ENCODE measurements around the gene EPG5.

The EPG5 gene

GRCh38 chr18:45958027-45958426 is 9.1 kb downstream of the EPG5 start:
- DNase-seq: no peak

GRCh38 chr18:45957100-45957499 is 10.0 kb downstream of the EPG5 start:
- no peak overlapping the region for H3K27ac ChIP-seq (ENCODE audit: insufficient read depth, low read length, poor library complexity, severe bottlenecking)
- no peaks in the 10 kb centered on the region for H3K27me3 ChIP-seq (replicated peaks; ENCODE audit: control insufficient read depth, insufficient read depth, low read length, poor library complexity, severe bottlenecking)
- no peak for DNase-seq
- peaks cover 18% of the 10 kb centered on the region for H3K4me1 ChIP-seq (ENCODE audit: control insufficient read depth, insufficient read depth, low read length, poor library complexity, severe bottlenecking)
- H3K9me3 ChIP-seq (ENCODE audit: control insufficient read depth, low read length): no peaks in the 10 kb centered on the region
- no peak overlapping the region for H3K4me3 ChIP-seq (ENCODE audit: insufficient read depth, low read depth, low read length, poor library complexity, severe bottlenecking)
- H3K36me3 ChIP-seq (ENCODE audit: control insufficient read depth, insufficient read depth, low read length): peaks cover 30% of the 10 kb centered on the region

More at GRCh38 chr18:45958027-45958426, 9.1 kb downstream of the EPG5 start:
- Histone ChIP-seq H3K27ac (ENCODE audit: insufficient read depth, low read length, poor library complexity, severe bottlenecking) (no peak overlapping the region), H3K4me3 (ENCODE audit: insufficient read depth, low read depth, low read length, poor library complexity, severe bottlenecking) (no peak overlapping the region), H3K9me3 (ENCODE audit: control insufficient read depth, low read length) (no peaks in the 10 kb centered on the region), H3K27me3 (replicated peaks; ENCODE audit: control insufficient read depth, insufficient read depth, low read length, poor library complexity, severe bottlenecking) (no peaks in the 10 kb centered on the region), H3K4me1 (ENCODE audit: control insufficient read depth, insufficient read depth, low read length, poor library complexity, severe bottlenecking) (peaks cover 25% of the 10 kb centered on the region), H3K36me3 (ENCODE audit: control insufficient read depth, insufficient read depth, low read length) (peaks cover 25% of the 10 kb centered on the region)

- Histone ChIP-seq H3K27ac (ENCODE audit: insufficient read depth, low read length, poor library complexity, severe bottlenecking) (no peak overlapping the region), H3K36me3 (ENCODE audit: control insufficient read depth, insufficient read depth, low read length) (peaks cover 57% of the 10 kb centered on the region), H3K4me1 (ENCODE audit: control insufficient read depth, insufficient read depth, low read length, poor library complexity, severe bottlenecking) (no peaks in the 10 kb centered on the region), H3K4me3 (ENCODE audit: insufficient read depth, low read depth, low read length, poor library complexity, severe bottlenecking) (no peak overlapping the region), H3K9me3 (ENCODE audit: control insufficient read depth, low read length) (no peaks in the 10 kb centered on the region), H3K27me3 (replicated peaks; ENCODE audit: control insufficient read depth, insufficient read depth, low read length, poor library complexity, severe bottlenecking) (no peaks in the 10 kb centered on the region)
- DNase-seq: no peak
Observed at GRCh38 chr18:45954070-45954934, 12.8 kb downstream of the EPG5 start.

- DNase-seq: no peak
- H3K27ac ChIP-seq (ENCODE audit: insufficient read depth, low read length, poor library complexity, severe bottlenecking): no peak overlapping the region
- peaks cover 81% of the 10 kb centered on the region for H3K36me3 ChIP-seq (ENCODE audit: control insufficient read depth, insufficient read depth, low read length)
- H3K4me1 ChIP-seq (ENCODE audit: control insufficient read depth, insufficient read depth, low read length, poor library complexity, severe bottlenecking): no peaks in the 10 kb centered on the region
- no peak overlapping the region for H3K4me3 ChIP-seq (ENCODE audit: insufficient read depth, low read depth, low read length, poor library complexity, severe bottlenecking)
- no peaks in the 10 kb centered on the region for H3K9me3 ChIP-seq (ENCODE audit: control insufficient read depth, low read length)
- H3K27me3 ChIP-seq (replicated peaks; ENCODE audit: control insufficient read depth, insufficient read depth, low read length, poor library complexity, severe bottlenecking): no peaks in the 10 kb centered on the region
Observed at GRCh38 chr18:45951016-45951714, 16.0 kb downstream of the EPG5 start.

- Histone ChIP-seq H3K27ac (ENCODE audit: insufficient read depth, low read length, poor library complexity, severe bottlenecking) (no peak overlapping the region), H3K4me3 (ENCODE audit: insufficient read depth, low read depth, low read length, poor library complexity, severe bottlenecking) (no peak overlapping the region), H3K36me3 (ENCODE audit: control insufficient read depth, insufficient read depth, low read length) (peaks cover 84% of the 10 kb centered on the region), H3K9me3 (ENCODE audit: control insufficient read depth, low read length) (no peaks in the 10 kb centered on the region), H3K27me3 (replicated peaks; ENCODE audit: control insufficient read depth, insufficient read depth, low read length, poor library complexity, severe bottlenecking) (no peaks in the 10 kb centered on the region), H3K4me1 (ENCODE audit: control insufficient read depth, insufficient read depth, low read length, poor library complexity, severe bottlenecking) (no peaks in the 10 kb centered on the region)
- DNase-seq: no peak
Observed at GRCh38 chr18:45945669-45946068, 21.5 kb downstream of the EPG5 start.

GRCh38 chr18:45940724-45941123 is 26.4 kb downstream of the EPG5 start:
- Histone ChIP-seq H3K4me3 (ENCODE audit: insufficient read depth, low read depth, low read length, poor library complexity, severe bottlenecking) (no peak overlapping the region), H3K27ac (ENCODE audit: insufficient read depth, low read length, poor library complexity, severe bottlenecking) (no peak overlapping the region), H3K4me1 (ENCODE audit: control insufficient read depth, insufficient read depth, low read length, poor library complexity, severe bottlenecking) (peaks cover 2% of the 10 kb centered on the region), H3K27me3 (replicated peaks; ENCODE audit: control insufficient read depth, insufficient read depth, low read length, poor library complexity, severe bottlenecking) (no peaks in the 10 kb centered on the region), H3K9me3 (ENCODE audit: control insufficient read depth, low read length) (no peaks in the 10 kb centered on the region), H3K36me3 (ENCODE audit: control insufficient read depth, insufficient read depth, low read length) (peaks cover 72% of the 10 kb centered on the region)
- no peak for DNase-seq

- no peak for DNase-seq
- H3K36me3 ChIP-seq (ENCODE audit: control insufficient read depth, insufficient read depth, low read length): peaks cover 66% of the 10 kb centered on the region
- no peaks in the 10 kb centered on the region for H3K9me3 ChIP-seq (ENCODE audit: control insufficient read depth, low read length)
- H3K27me3 ChIP-seq (replicated peaks; ENCODE audit: control insufficient read depth, insufficient read depth, low read length, poor library complexity, severe bottlenecking): no peaks in the 10 kb centered on the region
- no peak overlapping the region for H3K4me3 ChIP-seq (ENCODE audit: insufficient read depth, low read depth, low read length, poor library complexity, severe bottlenecking)
- H3K27ac ChIP-seq (ENCODE audit: insufficient read depth, low read length, poor library complexity, severe bottlenecking): no peak overlapping the region
- peaks cover 2% of the 10 kb centered on the region for H3K4me1 ChIP-seq (ENCODE audit: control insufficient read depth, insufficient read depth, low read length, poor library complexity, severe bottlenecking)
Observed at GRCh38 chr18:45939236-45939635, 27.9 kb downstream of the EPG5 start.

- Histone ChIP-seq H3K36me3 (ENCODE audit: control insufficient read depth, insufficient read depth, low read length) (peaks cover 60% of the 10 kb centered on the region), H3K4me1 (ENCODE audit: control insufficient read depth, insufficient read depth, low read length, poor library complexity, severe bottlenecking) (peaks cover 2% of the 10 kb centered on the region), H3K4me3 (ENCODE audit: insufficient read depth, low read depth, low read length, poor library complexity, severe bottlenecking) (no peak overlapping the region), H3K9me3 (ENCODE audit: control insufficient read depth, low read length) (no peaks in the 10 kb centered on the region), H3K27ac (ENCODE audit: insufficient read depth, low read length, poor library complexity, severe bottlenecking) (no peak overlapping the region), H3K27me3 (replicated peaks; ENCODE audit: control insufficient read depth, insufficient read depth, low read length, poor library complexity, severe bottlenecking) (no peaks in the 10 kb centered on the region)
- DNase-seq: no peak
Observed at GRCh38 chr18:45938488-45938935, 28.6 kb downstream of the EPG5 start.

- Histone ChIP-seq H3K36me3 (ENCODE audit: control insufficient read depth, insufficient read depth, low read length) (peaks cover 51% of the 10 kb centered on the region), H3K4me1 (ENCODE audit: control insufficient read depth, insufficient read depth, low read length, poor library complexity, severe bottlenecking) (peaks cover 2% of the 10 kb centered on the region), H3K4me3 (ENCODE audit: insufficient read depth, low read depth, low read length, poor library complexity, severe bottlenecking) (no peak overlapping the region), H3K9me3 (ENCODE audit: control insufficient read depth, low read length) (no peaks in the 10 kb centered on the region), H3K27me3 (replicated peaks; ENCODE audit: control insufficient read depth, insufficient read depth, low read length, poor library complexity, severe bottlenecking) (no peaks in the 10 kb centered on the region), H3K27ac (ENCODE audit: insufficient read depth, low read length, poor library complexity, severe bottlenecking) (no peak overlapping the region)
- DNase-seq: no peak
Observed at GRCh38 chr18:45935591-45936335, 31.4 kb downstream of the EPG5 start.

All from effector memory CD4-positive, alpha-beta T cell (primary cell).